ENCODE results near the gene DUSP14. TPM values are rescaled to one million over a fixed set of nuclear protein-coding genes. Genes with fewer than 3 reads are reported as not detected.

Gene DUSP14
- total and polyA plus RNA-seq, 2 experiments from 2014 or later, result 36.7 to 38.7 TPM

GRCh38 chr17:37493249-37494027, 3.7 kb downstream of the DUSP14 start:
- DNase-seq (ENCODE audit: low spot score) (no peak), ATAC-seq (no peak)
- no peaks in the 10 kb centered on the region for H3K9me2 ChIP-seq (ENCODE audit: insufficient read depth)
- peaks cover 14% of the 10 kb centered on the region for H4K20me1 ChIP-seq (replicated peaks; ENCODE audit: insufficient read depth)
- no peak overlapping the region for H3K4me2 ChIP-seq
- no peak overlapping the region for H2AFZ ChIP-seq
- peaks cover 74% of the 10 kb centered on the region for H3K79me2 ChIP-seq (replicated peaks; ENCODE audit: insufficient read depth)
- H3K4me1 ChIP-seq (ENCODE audit: insufficient read depth), result peaks cover 32% of the 10 kb centered on the region
- Mint-ChIP-seq H3K4me1 (peaks cover 34% of the 10 kb centered on the region), H3K27ac (no peak overlapping the region), H3K36me3 (ENCODE audit: low read depth) (peaks cover 2% of the 10 kb centered on the region; the same call in 2 of the 3 replicates), H3K27me3 (ENCODE audit: insufficient read depth, low read depth, poor library complexity) (peaks cover 8% of the 10 kb centered on the region), H3K4me3 (no peak overlapping the region), H3K9me3 (no peaks in the 10 kb centered on the region; the same call in 2 of the 3 replicates)
- no peaks in the 10 kb centered on the region for H3K36me3 ChIP-seq (ENCODE audit: insufficient read depth)
- H3K4me3 ChIP-seq, result no peak overlapping the region
- peaks cover 8% of the 10 kb centered on the region for H3F3A ChIP-seq (replicated peaks; ENCODE audit: low read depth)
- TF ChIP-seq EZH2phosphoT487 (IDR thresholded peaks at IDR 0.05; ENCODE audit: unreplicated experiment), result no peak
- TF ChIP-seq CTCF (conservative IDR thresholded peaks at IDR 0.05; ENCODE audit: low read depth in 2 of 2), result no peak
- H3K27me3 ChIP-seq (ENCODE audit: insufficient read depth), result 0 out of 2 replicates have a peak, but pooled peaks cover 5% of the 10 kb centered on the region
- H3K27ac ChIP-seq (ENCODE audit: low read depth), result no peak overlapping the region

GRCh38 chr17:37494401-37494831, 4.7 kb downstream of the DUSP14 start:
- no peaks in the 10 kb centered on the region; the same call in 1 of the 2 replicates for H3F3A ChIP-seq (replicated peaks; ENCODE audit: low read depth)
- Mint-ChIP-seq H3K27ac (no peak overlapping the region), H3K4me1 (peaks cover 32% of the 10 kb centered on the region), H3K27me3 (ENCODE audit: insufficient read depth, low read depth, poor library complexity) (peaks cover 8% of the 10 kb centered on the region), H3K9me3 (no peaks in the 10 kb centered on the region; the same call in 2 of the 3 replicates), H3K4me3 (no peak overlapping the region), H3K36me3 (ENCODE audit: low read depth) (peaks cover 2% of the 10 kb centered on the region; the same call in 2 of the 3 replicates)
- no peaks in the 10 kb centered on the region for H3K9me2 ChIP-seq (ENCODE audit: insufficient read depth)
- peaks cover 84% of the 10 kb centered on the region for H3K79me2 ChIP-seq (replicated peaks; ENCODE audit: insufficient read depth)
- DNase-seq (ENCODE audit: low spot score) (no peak), ATAC-seq (no peak)
- H3K27me3 ChIP-seq (ENCODE audit: insufficient read depth), result 0 out of 2 replicates have a peak, but pooled peaks cover 5% of the 10 kb centered on the region
- H4K20me1 ChIP-seq (replicated peaks; ENCODE audit: insufficient read depth), result peaks cover 14% of the 10 kb centered on the region
- H3K36me3 ChIP-seq (ENCODE audit: insufficient read depth), result no peaks in the 10 kb centered on the region
- 0 out of 2 replicates have a peak overlapping the region, but pooled peaks have one; percentile 2 for H3K4me2 ChIP-seq
- no peak overlapping the region for H3K4me3 ChIP-seq
- H3K4me1 ChIP-seq (ENCODE audit: insufficient read depth), result peaks cover 29% of the 10 kb centered on the region
- no peak overlapping the region for H3K27ac ChIP-seq (ENCODE audit: low read depth)
- no peak overlapping the region for H2AFZ ChIP-seq
- TF ChIP-seq ZNF331 (CRISPR knock-in tag; IDR thresholded peaks at IDR 0.05; ENCODE audit: low read depth), result no peak
- TF ChIP-seq STAT1 (IDR thresholded peaks at IDR 0.05; ENCODE audit: unreplicated experiment), result no peak
- no peak for TF ChIP-seq EZH2phosphoT487 (IDR thresholded peaks at IDR 0.05; ENCODE audit: unreplicated experiment)
- no peak for TF ChIP-seq ETS1 (IDR thresholded peaks at IDR 0.05)
- TF ChIP-seq ZNF462 (CRISPR knock-in tag; IDR thresholded peaks at IDR 0.05), result no peak
- TF ChIP-seq NANOG (IDR thresholded peaks at IDR 0.05; ENCODE audit: borderline replicate concordance), result no peak

Data from GM23338 (cell line).